Measurements from ENCODE around the gene CAMK2D.

DNA sequence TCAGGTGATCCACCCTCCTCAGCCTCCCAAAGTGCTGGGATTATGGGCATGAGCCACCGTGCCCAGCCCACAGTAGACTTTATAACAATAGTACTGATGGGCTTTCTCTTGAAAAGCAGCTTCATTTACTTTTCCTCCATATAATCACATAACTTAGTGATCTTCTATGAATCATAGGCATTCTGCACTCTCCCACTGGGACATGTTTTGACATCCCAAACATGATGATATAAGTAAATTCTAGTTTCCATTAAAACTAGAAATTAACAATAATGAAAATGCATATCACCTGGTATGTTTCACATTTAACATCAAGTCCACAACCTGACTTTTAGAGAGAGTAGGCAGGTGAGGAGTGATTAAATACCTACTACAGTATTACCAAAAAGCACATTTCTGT, 96.5 kb downstream of the CAMK2D start:
- TF ChIP-seq, protein P1, sequence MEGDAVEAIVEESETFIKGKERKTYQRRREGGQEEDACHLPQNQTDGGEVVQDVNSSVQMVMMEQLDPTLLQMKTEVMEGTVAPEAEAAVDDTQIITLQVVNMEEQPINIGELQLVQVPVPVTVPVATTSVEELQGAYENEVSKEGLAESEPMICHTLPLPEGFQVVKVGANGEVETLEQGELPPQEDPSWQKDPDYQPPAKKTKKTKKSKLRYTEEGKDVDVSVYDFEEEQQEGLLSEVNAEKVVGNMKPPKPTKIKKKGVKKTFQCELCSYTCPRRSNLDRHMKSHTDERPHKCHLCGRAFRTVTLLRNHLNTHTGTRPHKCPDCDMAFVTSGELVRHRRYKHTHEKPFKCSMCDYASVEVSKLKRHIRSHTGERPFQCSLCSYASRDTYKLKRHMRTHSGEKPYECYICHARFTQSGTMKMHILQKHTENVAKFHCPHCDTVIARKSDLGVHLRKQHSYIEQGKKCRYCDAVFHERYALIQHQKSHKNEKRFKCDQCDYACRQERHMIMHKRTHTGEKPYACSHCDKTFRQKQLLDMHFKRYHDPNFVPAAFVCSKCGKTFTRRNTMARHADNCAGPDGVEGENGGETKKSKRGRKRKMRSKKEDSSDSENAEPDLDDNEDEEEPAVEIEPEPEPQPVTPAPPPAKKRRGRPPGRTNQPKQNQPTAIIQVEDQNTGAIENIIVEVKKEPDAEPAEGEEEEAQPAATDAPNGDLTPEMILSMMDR (IDR thresholded peaks at IDR 0.05; ENCODE audit: low read length): no peak
- TF ChIP-seq EZH2phosphoT487 (IDR thresholded peaks at IDR 0.05; ENCODE audit: low read length) (no peak), EZH2 (optimal IDR thresholded peaks at IDR 0.05; ENCODE audit: low read depth, low read length) (no peak)
